H9 (cell line): Measurements from ENCODE around the gene KAT5. TPM values are rescaled to one million over a fixed set of nuclear protein-coding genes. Genes with fewer than 3 reads are reported as not detected.
"Not testable (repeated sequence)": the region's sequence is repeated elsewhere in the genome, so short reads cannot be mapped to it uniquely, and the experiment has no call there.

Source experiments
- DNase-seq: peaks from one replicate; pipeline ENCODE4 v3.0.0-alpha.2; 2017
- H2AFZ ChIP-seq: one replicate; pipeline ENCODE4 v1.6.1; 2013; ENCODE audit warnings: mild to moderate bottlenecking, low read length, control low read depth, moderate library complexity
- H2AK5ac ChIP-seq: 2 replicates; pipeline ENCODE4 v1.6.1; 2013; ENCODE audit warnings: low read length, control low read depth, mixed read lengths; ENCODE audit not compliant: insufficient read length
- H2BK120ac ChIP-seq: one replicate; pipeline ENCODE4 v1.6.1; 2013; ENCODE audit warnings: low read depth, mild to moderate bottlenecking, low read length, control low read depth, inconsistent platforms; ENCODE audit not compliant: poor library complexity, severe bottlenecking
- H2BK12ac ChIP-seq: 2 replicates; pipeline ENCODE4 v1.6.1; 2013; ENCODE audit warnings: low read length, control low read depth, mixed read lengths, low read depth; ENCODE audit not compliant: insufficient read length
- H2BK15ac ChIP-seq: 2 replicates; pipeline ENCODE4 v1.6.1; 2013; ENCODE audit warnings: low read depth, low read length, control low read depth
- H2BK20ac ChIP-seq: one replicate; pipeline ENCODE4 v1.6.1; 2013; ENCODE audit warnings: low read depth, mild to moderate bottlenecking, low read length, control low read depth, inconsistent platforms; ENCODE audit not compliant: poor library complexity, severe bottlenecking
- H2BK5ac ChIP-seq: 2 replicates; pipeline ENCODE4 v1.6.1; 2013; ENCODE audit warnings: low read length, control low read depth, mixed read lengths; ENCODE audit not compliant: insufficient read length
- H3K14ac ChIP-seq: 2 replicates; pipeline ENCODE4 v1.6.1; 2013; ENCODE audit warnings: low read length, control low read depth; ENCODE audit not compliant: insufficient read depth
- H3K18ac ChIP-seq: 2 replicates; pipeline ENCODE4 v1.6.1; 2013; ENCODE audit warnings: low read depth, mild to moderate bottlenecking, mixed read lengths, low read length, control low read depth; ENCODE audit not compliant: insufficient read length
- H3K23ac ChIP-seq: 2 replicates; pipeline ENCODE4 v1.6.1; 2013; ENCODE audit warnings: low read length, control low read depth, mixed read lengths, low read depth; ENCODE audit not compliant: insufficient read length
- H3K23me2 ChIP-seq: 2 replicates; pipeline ENCODE4 v1.6.1; 2013; ENCODE audit warnings: low read depth, mild to moderate bottlenecking, mixed read lengths, low read length, control low read depth; ENCODE audit not compliant: insufficient read length, poor library complexity, severe bottlenecking
- H3K27ac ChIP-seq: 2 replicates; pipeline ENCODE4 v1.5.1; 2013; ENCODE audit warnings: low read length, control low read depth, mixed read lengths, low read depth; ENCODE audit not compliant: insufficient read length
- H3K27me3 ChIP-seq: 2 replicates; pipeline ENCODE4 v1.6.1; 2013; ENCODE audit warnings: low read length, control low read depth, inconsistent platforms; ENCODE audit not compliant: insufficient read depth
- H3K4ac ChIP-seq: 2 replicates; pipeline ENCODE4 v1.6.1; 2013; ENCODE audit warnings: low read depth, mild to moderate bottlenecking, control low read depth, inconsistent platforms, low read length, moderate library complexity
- H3K4me1 ChIP-seq: 2 replicates; pipeline ENCODE4 v1.6.1; 2013; ENCODE audit warnings: low read length, control low read depth, inconsistent platforms; ENCODE audit not compliant: insufficient read depth
- H3K4me2 ChIP-seq: 2 replicates; pipeline ENCODE4 v1.6.1; 2013; ENCODE audit warnings: low read length, control low read depth, mixed read lengths; ENCODE audit not compliant: insufficient read length, insufficient read depth
- H3K56ac ChIP-seq: 2 replicates; pipeline ENCODE4 v1.6.1; 2013; ENCODE audit warnings: low read depth, mild to moderate bottlenecking, mixed read lengths, low read length, control low read depth; ENCODE audit not compliant: insufficient read length
- H3K79me1 ChIP-seq: 2 replicates; pipeline ENCODE4 v1.6.1; 2013; ENCODE audit warnings: low read depth, mild to moderate bottlenecking, moderate library complexity, low read length, control low read depth, inconsistent platforms; ENCODE audit not compliant: insufficient read depth, poor library complexity, severe bottlenecking
- H3K79me2 ChIP-seq: 2 replicates; pipeline ENCODE4 v1.6.1; 2013; ENCODE audit warnings: low read length, control low read depth, inconsistent platforms; ENCODE audit not compliant: insufficient read depth
- H3K9ac ChIP-seq: 2 replicates; pipeline ENCODE4 v1.6.1; 2013; ENCODE audit warnings: low read length, control low read depth, mixed read lengths; ENCODE audit not compliant: insufficient read length; ENCODE audit errors: extremely low read depth
- H3K9me3 ChIP-seq: one replicate; pipeline ENCODE4 v1.6.1; 2013; ENCODE audit warnings: low read depth, low read length, inconsistent platforms; ENCODE audit not compliant: control insufficient read depth
- H3T11ph ChIP-seq: one replicate; pipeline ENCODE4 v1.6.1; 2013; ENCODE audit warnings: mild to moderate bottlenecking, low read length, control low read depth, inconsistent platforms
- H4K20me1 ChIP-seq: one replicate; pipeline ENCODE4 v1.6.1; 2013; ENCODE audit not compliant: control insufficient read depth, insufficient read length, insufficient read depth
- H4K5ac ChIP-seq: 2 replicates; pipeline ENCODE4 v1.6.1; 2013; ENCODE audit warnings: low read depth, mild to moderate bottlenecking, mixed read lengths, low read length, control low read depth; ENCODE audit not compliant: insufficient read length
- H4K8ac ChIP-seq: replicated peaks from 2 replicates; pipeline ENCODE4 v1.6.1; 2013; ENCODE audit warnings: low read length, control low read depth, mixed read lengths, low read depth; ENCODE audit not compliant: insufficient read length
- H4K91ac ChIP-seq: 2 replicates; pipeline ENCODE4 v1.6.1; 2013; ENCODE audit warnings: low read depth, mild to moderate bottlenecking, moderate library complexity, mixed read lengths, low read length, control low read depth; ENCODE audit not compliant: insufficient read length
- H3K27ac Mint-ChIP-seq, 3 experiments: 2 replicates in 2 of 3; 3 replicates in 1 of 3; pipeline ENCODE4 v1.8.0; 2020 to 2021; ENCODE audit warnings: mixed read lengths in 3 of 3, mild to moderate bottlenecking in 1 of 3, moderate library complexity in 1 of 3
- H3K27me3 Mint-ChIP-seq: 2 replicates; pipeline ENCODE4 v1.8.0; 2021; ENCODE audit warnings: low read depth, mild to moderate bottlenecking, moderate library complexity, mixed read lengths
- H3K36me3 Mint-ChIP-seq, 3 experiments: 2 replicates in 2 of 3; 3 replicates in 1 of 3; pipeline ENCODE4 v1.8.0; 2020 to 2021; ENCODE audit warnings: low read depth in 3 of 3, mixed read lengths in 3 of 3; ENCODE audit not compliant: insufficient read depth in 1 of 3
- H3K4me1 Mint-ChIP-seq, 2 experiments: 2 replicates each; pipeline ENCODE4 v1.8.0; 2020; ENCODE audit warnings: mixed read lengths in 2 of 2
- H3K4me3 Mint-ChIP-seq, 2 experiments: 2 replicates in 1 of 2; 3 replicates in 1 of 2; pipeline ENCODE4 v1.8.0; 2020 to 2021; ENCODE audit warnings: mild to moderate bottlenecking in 2 of 2, mixed read lengths in 2 of 2, moderate library complexity in 1 of 2
- H3K9me3 Mint-ChIP-seq, 2 experiments: 2 replicates in 1 of 2; 3 replicates in 1 of 2; pipeline ENCODE4 v1.8.0; 2020; ENCODE audit warnings: mild to moderate bottlenecking in 2 of 2, mixed read lengths in 2 of 2, moderate library complexity in 1 of 2
- WGBS: extraction: QIAGEN DNeasy Blood & Tissue Kit; methylation state at CpG from one replicate; pipeline ENCODE4 v1.1.7; 2013; ENCODE audit warnings: missing lambda C conversion rate, low lambda C conversion rate, mixed read lengths; ENCODE audit not compliant: insufficient read length; ENCODE audit errors: extremely low coverage; 5-methylcytosine and 5-hydroxymethylcytosine counted together
- total RNA-seq: library from RNA; stranded (reverse); gene quantifications from 2 replicates; pipeline ENCODE4 v1.2.1, GENCODE V29; 2021
- TF ChIP-seq, protein P1 (sequence below): fragments of 200-600 bp; sonication (generic); conservative IDR thresholded peaks from 3 replicates; pipeline ENCODE4 v1.8.0; 2021; ENCODE audit warnings: antibody characterized with exemption, mild to moderate bottlenecking

Gene KAT5
- total RNA-seq, 1 experiment from 2014 or later = 56.7 TPM

DNA sequence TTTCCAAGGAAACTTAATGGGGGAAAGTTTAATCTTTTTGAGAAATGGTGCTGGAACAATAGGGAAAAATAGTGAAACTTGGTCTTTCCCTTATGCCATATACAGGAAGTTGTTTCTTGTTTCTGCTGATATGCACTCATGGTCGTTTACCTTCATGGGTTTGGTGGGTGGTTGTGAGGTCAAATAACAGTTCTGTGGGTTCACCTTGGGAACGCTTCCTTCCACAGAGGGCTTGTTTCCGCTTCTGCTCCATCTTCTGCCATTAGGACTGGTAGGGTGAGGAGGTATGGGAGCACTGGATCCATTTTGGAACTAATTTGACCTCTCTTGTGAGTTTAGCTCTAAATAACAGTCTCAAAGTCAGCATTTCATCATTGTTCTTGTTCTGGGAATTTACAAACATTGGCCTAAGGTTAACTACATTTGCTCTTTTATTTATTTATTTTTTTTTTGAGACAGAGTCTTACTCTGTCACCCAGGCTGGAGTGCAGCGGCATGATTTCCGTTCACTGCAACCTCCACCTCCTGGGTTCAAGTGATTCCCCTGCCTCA lies 31.8 kb upstream of the KAT5 start:
- H3K4me1 Mint-ChIP-seq = no peaks in the 10 kb centered on the region
- Histone ChIP-seq H3K27ac (no peak overlapping the region), H3K4me2 (no peak overlapping the region), H4K5ac (no peak overlapping the region), H2BK15ac (no peak overlapping the region), H2BK12ac (no peak overlapping the region), H3T11ph (no peak overlapping the region), H3K18ac (no peak overlapping the region), H3K79me1 (no peaks in the 10 kb centered on the region), H3K79me2 (no peaks in the 10 kb centered on the region), H4K20me1 (no peaks in the 10 kb centered on the region), H3K9me3 (no peaks in the 10 kb centered on the region), H2BK120ac (no peak overlapping the region), H3K9ac (no peak overlapping the region), H2BK5ac (no peak overlapping the region), H2AFZ (no peak overlapping the region), H2BK20ac (no peak overlapping the region), H4K8ac (no peak overlapping the region), H3K23ac (no peak overlapping the region), H3K23me2 (no peaks in the 10 kb centered on the region), H3K14ac (no peak overlapping the region), H3K4me1 (no peaks in the 10 kb centered on the region), H3K56ac (no peak overlapping the region), H3K4ac (no peak overlapping the region), H3K27me3 (no peaks in the 10 kb centered on the region), H4K91ac (no peak overlapping the region), H2AK5ac (no peak overlapping the region)
- no peak for DNase-seq
- no CpG with 5 or more reads among the region's 5 CpGs for WGBS
- no peaks in the 10 kb centered on the region for H3K36me3 Mint-ChIP-seq
- H3K27me3 Mint-ChIP-seq = peaks cover 26% of the 10 kb centered on the region
- no peak overlapping the region for H3K4me3 Mint-ChIP-seq
- TF ChIP-seq, protein P1, sequence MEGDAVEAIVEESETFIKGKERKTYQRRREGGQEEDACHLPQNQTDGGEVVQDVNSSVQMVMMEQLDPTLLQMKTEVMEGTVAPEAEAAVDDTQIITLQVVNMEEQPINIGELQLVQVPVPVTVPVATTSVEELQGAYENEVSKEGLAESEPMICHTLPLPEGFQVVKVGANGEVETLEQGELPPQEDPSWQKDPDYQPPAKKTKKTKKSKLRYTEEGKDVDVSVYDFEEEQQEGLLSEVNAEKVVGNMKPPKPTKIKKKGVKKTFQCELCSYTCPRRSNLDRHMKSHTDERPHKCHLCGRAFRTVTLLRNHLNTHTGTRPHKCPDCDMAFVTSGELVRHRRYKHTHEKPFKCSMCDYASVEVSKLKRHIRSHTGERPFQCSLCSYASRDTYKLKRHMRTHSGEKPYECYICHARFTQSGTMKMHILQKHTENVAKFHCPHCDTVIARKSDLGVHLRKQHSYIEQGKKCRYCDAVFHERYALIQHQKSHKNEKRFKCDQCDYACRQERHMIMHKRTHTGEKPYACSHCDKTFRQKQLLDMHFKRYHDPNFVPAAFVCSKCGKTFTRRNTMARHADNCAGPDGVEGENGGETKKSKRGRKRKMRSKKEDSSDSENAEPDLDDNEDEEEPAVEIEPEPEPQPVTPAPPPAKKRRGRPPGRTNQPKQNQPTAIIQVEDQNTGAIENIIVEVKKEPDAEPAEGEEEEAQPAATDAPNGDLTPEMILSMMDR = no peak
- H3K27ac Mint-ChIP-seq = no peak overlapping the region
- no peaks in the 10 kb centered on the region for H3K9me3 Mint-ChIP-seq

DNA sequence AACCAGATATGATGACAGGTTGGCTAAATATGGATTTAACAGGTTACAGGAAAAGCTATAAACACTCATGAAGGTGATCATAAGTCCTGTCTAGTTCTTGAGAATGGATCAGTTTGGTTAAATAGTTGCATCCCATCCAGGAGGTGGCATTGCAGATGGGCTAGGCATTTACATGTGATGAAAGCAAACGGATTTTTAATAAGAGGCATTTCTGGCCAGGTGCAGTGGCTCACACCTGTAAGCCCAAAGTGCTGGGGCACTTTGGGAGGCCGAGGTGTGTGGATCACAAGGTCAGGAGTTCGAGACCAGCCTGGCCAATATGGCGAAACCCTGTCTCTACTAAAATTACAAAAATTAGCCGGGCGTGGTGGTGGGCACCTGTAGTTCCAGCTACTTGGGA lies 28.6 kb upstream of the KAT5 start:
- not testable (repeated sequence) for H3K4me1 ChIP-seq, H2BK5ac ChIP-seq, H4K8ac ChIP-seq, H2BK15ac ChIP-seq, H3K23ac ChIP-seq, H3K9me3 ChIP-seq, H3K23me2 ChIP-seq, H3K4me2 ChIP-seq, H4K91ac ChIP-seq, H3K79me1 ChIP-seq, H3K4me3 Mint-ChIP-seq, H4K5ac ChIP-seq, H2BK20ac ChIP-seq, H3K36me3 Mint-ChIP-seq, H4K20me1 ChIP-seq, H2AK5ac ChIP-seq, H3T11ph ChIP-seq, H3K18ac ChIP-seq, H3K9ac ChIP-seq, DNase-seq, H3K4me1 Mint-ChIP-seq, H3K14ac ChIP-seq, H3K9me3 Mint-ChIP-seq, H2AFZ ChIP-seq, H2BK12ac ChIP-seq, H3K4ac ChIP-seq, H3K27ac Mint-ChIP-seq, H3K27ac ChIP-seq, H3K56ac ChIP-seq, H3K27me3 ChIP-seq, H3K79me2 ChIP-seq, H2BK120ac ChIP-seq
- WGBS = no CpG with 5 or more reads among the region's 6 CpGs
- peaks cover 22% of the 10 kb centered on the region for H3K27me3 Mint-ChIP-seq
